HEK293 (cell line): Measurements from ENCODE around the gene ARAP3.
A peak's percentile ranks its signal among the peaks of the same experiment; 100 is the strongest.

Experiments
- CTCF ChIA-PET: fragments of 350-600 bp; formaldehyde crosslinking; extraction: SDS; loops from one replicate; lab custom pipeline; 2021; ENCODE audit warnings: antibody characterized with exemption; lab: Yijun Ruan, JAX
- POLR2A ChIA-PET: fragments of 300-600 bp; formaldehyde crosslinking; extraction: SDS; loops from one replicate; lab custom pipeline; 2020; ENCODE audit warnings: antibody characterized with exemption, inconsistent platforms; lab: Yijun Ruan, JAX
- H3K27ac ChIP-seq: fragments of 200-500 bp; sonication (Bioruptor generic); 2 replicates; pipeline ENCODE4 v1.5.1; 2014; ENCODE audit warnings: low read depth, low read length, control low read depth, inconsistent platforms; ENCODE audit errors: extremely low read depth
- H3K36me3 ChIP-seq, 2 experiments: fragments of 200-500 bp in 1 of 2; sonication (Bioruptor generic) in 1 of 2; 1 replicate in 1 of 2; 2 replicates in 1 of 2; pipeline ENCODE4 v1.5.1; 2014 to 2017; ENCODE audit warnings: inconsistent platforms in 2 of 2, low read length in 2 of 2; ENCODE audit not compliant: control insufficient read depth in 2 of 2, insufficient read depth in 1 of 2
- H3K4me1 ChIP-seq: fragments of 200-500 bp; sonication (Bioruptor generic); 2 replicates; pipeline ENCODE4 v1.5.1; 2014; ENCODE audit warnings: mild to moderate bottlenecking, low read length, inconsistent platforms; ENCODE audit not compliant: control insufficient read depth, insufficient read depth
- H3K4me3 ChIP-seq: 2 replicates; pipeline ENCODE4 v1.5.1; 2011; ENCODE audit warnings: low read depth, mild to moderate bottlenecking, control low read depth, low read length, moderate library complexity
- H3K9me3 ChIP-seq: fragments of 200-500 bp; sonication (Bioruptor generic); 2 replicates; pipeline ENCODE4 v1.5.1; 2014; ENCODE audit warnings: low read depth, low read length, inconsistent platforms; ENCODE audit not compliant: control insufficient read depth, insufficient read depth
- BCL11B ChIP-seq: fragments of 450-650 bp; formaldehyde crosslinking; IDR thresholded peaks from 2 replicates; pipeline ENCODE4 v1.5.1; 2016; ENCODE audit warnings: low read depth, missing biosample characterization, missing genetic modification characterization
- GLIS1 ChIP-seq: fragments of 450-650 bp; formaldehyde crosslinking; IDR thresholded peaks from 2 replicates; pipeline ENCODE4 v1.5.1; 2016; ENCODE audit warnings: missing biosample characterization, missing genetic modification characterization
- KLF7 ChIP-seq: fragments of 450-650 bp; formaldehyde crosslinking; IDR thresholded peaks from 2 replicates; pipeline ENCODE4 v1.5.1; 2016; ENCODE audit warnings: missing biosample characterization, missing genetic modification characterization, borderline replicate concordance
- PRDM10 ChIP-seq: fragments of 450-650 bp; formaldehyde crosslinking; IDR thresholded peaks from 2 replicates; pipeline ENCODE4 v1.5.1; 2016; ENCODE audit warnings: missing biosample characterization, missing genetic modification characterization
- PRDM6 ChIP-seq: fragments of 450-650 bp; formaldehyde crosslinking; IDR thresholded peaks from 2 replicates; pipeline ENCODE4 v1.5.1; 2017; ENCODE audit warnings: missing biosample characterization, missing genetic modification characterization
- SETDB1 ChIP-seq: IDR thresholded peaks from one replicate; pipeline ENCODE4 v1.6.1; 2017; ENCODE audit warnings: mild to moderate bottlenecking, low read length, moderate library complexity, mixed read lengths; ENCODE audit not compliant: insufficient read length
- SP2 ChIP-seq: fragments of 450-650 bp; formaldehyde crosslinking; IDR thresholded peaks from 2 replicates; pipeline ENCODE4 v1.5.1; 2016; ENCODE audit warnings: missing biosample characterization, missing genetic modification characterization
- ZBTB8A ChIP-seq: fragments of 450-650 bp; formaldehyde crosslinking; IDR thresholded peaks from 2 replicates; pipeline ENCODE4 v1.5.1; 2016; ENCODE audit warnings: missing biosample characterization, missing genetic modification characterization
- ZNF26 ChIP-seq: fragments of 450-650 bp; formaldehyde crosslinking; IDR thresholded peaks from 2 replicates; pipeline ENCODE4 v1.5.1; 2016; ENCODE audit warnings: missing biosample characterization, missing genetic modification characterization
- ZNF510 ChIP-seq: fragments of 450-650 bp; formaldehyde crosslinking; IDR thresholded peaks from 2 replicates; pipeline ENCODE4 v1.5.1; 2018; ENCODE audit warnings: mild to moderate bottlenecking, missing genetic modification characterization, missing biosample characterization; ENCODE audit not compliant: insufficient replicate concordance
- ZNF692 ChIP-seq: fragments of 450-650 bp; formaldehyde crosslinking; IDR thresholded peaks from 2 replicates; pipeline ENCODE4 v1.5.1; 2016; ENCODE audit warnings: missing biosample characterization, missing genetic modification characterization
- ZNF776 ChIP-seq: fragments of 450-650 bp; formaldehyde crosslinking; IDR thresholded peaks from 2 replicates; pipeline ENCODE4 v1.5.0; 2017; ENCODE audit warnings: missing biosample characterization, missing genetic modification characterization, borderline replicate concordance
- ZNF830 ChIP-seq: fragments of 450-650 bp; IDR thresholded peaks from 2 replicates; pipeline ENCODE4 v1.5.0; 2018; ENCODE audit warnings: missing biosample characterization, missing genetic modification characterization, low read depth, mild to moderate bottlenecking, moderate library complexity
- ZXDB ChIP-seq: fragments of 450-650 bp; formaldehyde crosslinking; IDR thresholded peaks from 2 replicates; pipeline ENCODE4 v1.5.1; 2016; ENCODE audit warnings: missing biosample characterization, missing genetic modification characterization
- TF ChIP-seq, protein P1 (sequence below): fragments of 450-650 bp; formaldehyde crosslinking; IDR thresholded peaks from 2 replicates; pipeline ENCODE4 v1.5.1; 2017; ENCODE audit warnings: missing biosample characterization, missing genetic modification characterization

ARAP3 gene

GRCh38 chr5:141636106-141636412, 46.0 kb downstream of the ARAP3 start (continued):
- TF ChIP-seq BCL11B (tag by site-specific recombination) (no peak), ZXDB (no peak), SP2 (tag by site-specific recombination) (peak; percentile 26; the same call in 1 of the 2 replicates), ZNF510 (no peak), ZBTB8A (tag by site-specific recombination) (no peak)
- TF ChIP-seq, protein P1, sequence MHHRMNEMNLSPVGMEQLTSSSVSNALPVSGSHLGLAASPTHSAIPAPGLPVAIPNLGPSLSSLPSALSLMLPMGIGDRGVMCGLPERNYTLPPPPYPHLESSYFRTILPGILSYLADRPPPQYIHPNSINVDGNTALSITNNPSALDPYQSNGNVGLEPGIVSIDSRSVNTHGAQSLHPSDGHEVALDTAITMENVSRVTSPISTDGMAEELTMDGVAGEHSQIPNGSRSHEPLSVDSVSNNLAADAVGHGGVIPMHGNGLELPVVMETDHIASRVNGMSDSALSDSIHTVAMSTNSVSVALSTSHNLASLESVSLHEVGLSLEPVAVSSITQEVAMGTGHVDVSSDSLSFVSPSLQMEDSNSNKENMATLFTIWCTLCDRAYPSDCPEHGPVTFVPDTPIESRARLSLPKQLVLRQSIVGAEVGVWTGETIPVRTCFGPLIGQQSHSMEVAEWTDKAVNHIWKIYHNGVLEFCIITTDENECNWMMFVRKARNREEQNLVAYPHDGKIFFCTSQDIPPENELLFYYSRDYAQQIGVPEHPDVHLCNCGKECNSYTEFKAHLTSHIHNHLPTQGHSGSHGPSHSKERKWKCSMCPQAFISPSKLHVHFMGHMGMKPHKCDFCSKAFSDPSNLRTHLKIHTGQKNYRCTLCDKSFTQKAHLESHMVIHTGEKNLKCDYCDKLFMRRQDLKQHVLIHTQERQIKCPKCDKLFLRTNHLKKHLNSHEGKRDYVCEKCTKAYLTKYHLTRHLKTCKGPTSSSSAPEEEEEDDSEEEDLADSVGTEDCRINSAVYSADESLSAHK (tag by site-specific recombination) = no peak

DNA sequence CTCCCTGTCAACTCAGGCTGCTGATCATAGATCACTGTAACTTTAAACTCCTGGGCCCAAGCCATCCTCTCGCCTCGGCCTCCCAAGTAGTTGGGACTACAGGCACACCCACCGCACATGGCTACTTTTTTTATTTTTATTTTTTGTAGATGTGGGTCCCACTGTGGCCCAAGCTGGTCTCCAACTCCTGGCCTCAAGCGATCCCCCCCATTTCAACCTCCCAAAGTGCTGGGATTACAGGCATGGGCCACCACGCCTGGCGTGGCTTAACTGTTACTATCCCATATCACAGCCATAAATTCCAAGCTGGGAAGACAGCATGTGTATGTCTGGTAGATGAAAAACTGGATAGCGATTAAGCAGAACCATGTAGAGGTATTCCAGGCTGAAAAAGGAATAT, 46.4 kb downstream of the ARAP3 start:
- H3K9me3 ChIP-seq = no peaks in the 10 kb centered on the region
- TF ChIP-seq ZNF830 (tag by site-specific recombination) = no peak
- TF ChIP-seq ZNF26 = no peak
- no peak for TF ChIP-seq SETDB1
- no peak for TF ChIP-seq ZNF776 (tag by site-specific recombination)
- TF ChIP-seq GLIS1 (tag by site-specific recombination) = peak; percentile 50; the same call in 1 of the 2 replicates
- TF ChIP-seq PRDM10 = no peak
- TF ChIP-seq KLF7 (tag by site-specific recombination) = no peak
- peak; percentile 34; the same call in 1 of the 2 replicates for TF ChIP-seq ZNF692 (tag by site-specific recombination)
- TF ChIP-seq PRDM6 = no peak
- peaks cover 6% of the 10 kb centered on the region for H3K4me1 ChIP-seq
- H3K4me3 ChIP-seq = peak overlapping the region; percentile 97
- ChIA-PET POLR2A (interaction anchor here (0.9 to 2.7 kb wide), 11 partner anchors 10 to 333 kb away, joined by 3 to 42 read pairs (median 9); partner anchors contain the start of genes DELE1, DIAPH1, FCHSD1 and RNF14), CTCF (interaction anchor here (0.6 to 12.5 kb wide), 6 partner anchors 16 to 71 kb away, joined by 3 to 125 read pairs (median 8); partner anchors contain the start of gene DIAPH1)
- H3K36me3 ChIP-seq = peaks cover 29 to 39% of the 10 kb centered on the region in 2 experiments
- no peak overlapping the region for H3K27ac ChIP-seq
